Esophagus squamous epithelium (tissue), 5 donors: ENCODE measurements around the gene LRRC30. TPM values are rescaled to one million over a fixed set of nuclear protein-coding genes. Genes with fewer than 3 reads are reported as not detected.

ENCODE experiments used
- DNase-seq: peaks from one replicate; lab custom pipeline; 2025; lab: John Stamatoyannopoulos, UW
- H3K27ac ChIP-seq, 4 donors: fragments of 200-600 bp; sonication (generic); one replicate each; pipeline ENCODE4 v1.5.1; 2016 to 2019; ENCODE audit warnings: mild to moderate bottlenecking in 1 of 4
- H3K27me3 ChIP-seq, 4 donors: fragments of 200-600 bp; sonication (generic); 1 replicate in 3 of 4; 2 replicates in 1 of 4; pipeline versions ENCODE4 v1.5.1 to v1.6.0; 2017 to 2021; ENCODE audit warnings: antibody characterized with exemption in 1 of 4
- H3K36me3 ChIP-seq, 3 donors: fragments of 200-600 bp; sonication (generic); one replicate each; pipeline ENCODE4 v1.5.1; 2016 to 2019
- H3K4me1 ChIP-seq, 3 donors: fragments of 200-600 bp; sonication (generic); one replicate each; pipeline ENCODE4 v1.5.1; 2017 to 2019
- H3K4me3 ChIP-seq, 4 donors: fragments of 200-600 bp; sonication (generic); 1 replicate in 3 of 4; 2 replicates in 1 of 4; pipeline ENCODE4 v1.5.1; 2016 to 2019; ENCODE audit warnings: mild to moderate bottlenecking in 2 of 4, moderate library complexity in 1 of 4
- H3K9me3 ChIP-seq, 3 donors: fragments of 200-600 bp; sonication (generic); one replicate each; pipeline ENCODE4 v1.5.1; 2016 to 2019
- POLR2A ChIP-seq, 4 donors: fragments of 450-650 bp; IDR thresholded peaks; one replicate each; pipeline ENCODE4 v1.6.1; 2017; ENCODE audit warnings: antibody characterized with exemption in 4 of 4, mild to moderate bottlenecking in 4 of 4, moderate library complexity in 3 of 4
- WGBS, 2 donors: methylation state at CpG; one replicate each; pipeline ENCODE4 v1.1.5; 2018; 5-methylcytosine and 5-hydroxymethylcytosine counted together
- intact Hi-C: fragments of 100-400 bp; cut with DNase I; formaldehyde crosslinking; loops from one replicate; pipeline ENCODE4 v1.15.0; 2022
- total RNA-seq, 4 donors: library from RNA; depleted of rRNA; stranded (reverse); fragments of >200 nt; gene quantifications; one replicate each; pipeline ENCODE4 v1.1.0, GENCODE V29; 2016
- TF ChIP-seq, protein P1 (sequence below), 6 experiments: fragments of 450-650 bp in 4 of 6; fragments of 200-600 bp in 2 of 6; sonication (generic) in 2 of 6; IDR thresholded peaks; one replicate each; pipeline ENCODE4 v1.5.1; 2016 to 2019; ENCODE audit warnings: antibody characterized with exemption in 6 of 6, mild to moderate bottlenecking in 4 of 6, moderate library complexity in 4 of 6
- donor health status: DM: yes; HTN: yes; CAD: no.

Gene LRRC30
- total RNA-seq, 4 donors from 2014 or later, result not detected

DNA sequence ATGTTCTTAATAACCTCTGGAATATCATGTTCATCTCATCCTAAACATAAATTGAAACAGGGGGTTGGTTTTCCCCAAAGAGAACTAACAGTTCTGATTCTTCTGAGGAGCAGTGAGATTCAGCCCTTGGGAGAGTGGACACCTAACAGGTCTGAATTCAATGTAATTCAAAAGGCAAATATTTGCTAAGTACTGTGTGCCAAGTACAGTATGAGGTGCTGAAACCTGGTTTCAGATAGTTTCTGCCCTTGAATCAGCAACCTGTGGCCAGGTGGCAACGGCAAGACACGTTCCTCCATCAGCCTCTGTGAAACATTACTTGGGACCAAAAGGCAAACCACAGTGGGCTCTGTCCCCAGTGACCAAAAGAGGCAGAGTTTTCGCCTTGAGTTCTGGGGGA lies 1.3 kb downstream of the LRRC30 start:
- TF ChIP-seq POLR2A (IDR thresholded peaks at IDR 0.05), result no peak
- TF ChIP-seq, protein P1, sequence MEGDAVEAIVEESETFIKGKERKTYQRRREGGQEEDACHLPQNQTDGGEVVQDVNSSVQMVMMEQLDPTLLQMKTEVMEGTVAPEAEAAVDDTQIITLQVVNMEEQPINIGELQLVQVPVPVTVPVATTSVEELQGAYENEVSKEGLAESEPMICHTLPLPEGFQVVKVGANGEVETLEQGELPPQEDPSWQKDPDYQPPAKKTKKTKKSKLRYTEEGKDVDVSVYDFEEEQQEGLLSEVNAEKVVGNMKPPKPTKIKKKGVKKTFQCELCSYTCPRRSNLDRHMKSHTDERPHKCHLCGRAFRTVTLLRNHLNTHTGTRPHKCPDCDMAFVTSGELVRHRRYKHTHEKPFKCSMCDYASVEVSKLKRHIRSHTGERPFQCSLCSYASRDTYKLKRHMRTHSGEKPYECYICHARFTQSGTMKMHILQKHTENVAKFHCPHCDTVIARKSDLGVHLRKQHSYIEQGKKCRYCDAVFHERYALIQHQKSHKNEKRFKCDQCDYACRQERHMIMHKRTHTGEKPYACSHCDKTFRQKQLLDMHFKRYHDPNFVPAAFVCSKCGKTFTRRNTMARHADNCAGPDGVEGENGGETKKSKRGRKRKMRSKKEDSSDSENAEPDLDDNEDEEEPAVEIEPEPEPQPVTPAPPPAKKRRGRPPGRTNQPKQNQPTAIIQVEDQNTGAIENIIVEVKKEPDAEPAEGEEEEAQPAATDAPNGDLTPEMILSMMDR (IDR thresholded peaks at IDR 0.05), result no peak
- DNase-seq, result no peak
- Histone ChIP-seq H3K27ac (no peak overlapping the region), H3K4me3 (no peak overlapping the region), H3K9me3 (no peaks in the 10 kb centered on the region), H3K4me1 (no peaks in the 10 kb centered on the region), H3K36me3 (no peaks in the 10 kb centered on the region), H3K27me3 (no peaks in the 10 kb centered on the region)
- WGBS, 2 donors, result 84 to 87% methylated on average over 3 of the region's 3 CpGs
- intact Hi-C loops, result no loop called here

DNA sequence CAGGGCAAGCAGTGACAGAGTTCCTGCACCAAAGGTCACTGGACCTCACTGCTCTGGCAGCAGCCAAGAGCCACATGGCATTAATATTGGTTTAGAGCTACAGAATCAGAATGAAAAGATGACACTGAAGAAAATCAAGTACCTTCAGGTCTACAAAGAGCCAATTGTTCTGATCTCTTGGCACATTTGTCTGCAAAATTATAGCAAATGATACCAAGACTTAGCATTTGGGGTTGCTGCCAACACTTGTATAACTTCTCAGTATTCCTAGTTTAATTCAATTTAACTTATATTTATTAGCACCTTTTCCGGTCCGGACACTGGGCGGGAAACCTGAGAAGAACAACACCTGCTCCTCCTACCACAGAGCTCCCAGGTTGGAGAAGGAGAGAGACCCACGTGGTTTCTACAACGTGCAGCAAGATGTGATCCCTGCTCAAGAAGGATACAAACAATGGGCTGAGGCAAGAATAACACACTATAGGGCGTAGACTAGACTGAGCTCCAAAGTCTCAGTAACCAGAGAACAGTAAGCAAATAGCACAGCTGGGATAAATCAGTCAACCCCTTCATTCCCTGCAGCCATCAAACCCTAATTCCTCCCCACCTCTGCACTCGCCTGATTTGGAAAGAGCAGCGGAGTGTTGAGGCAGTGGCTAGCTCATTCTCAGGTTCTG lies 2.4 kb downstream of the LRRC30 start:
- Histone ChIP-seq H3K27ac (no peak overlapping the region), H3K9me3 (no peaks in the 10 kb centered on the region), H3K27me3 (no peaks in the 10 kb centered on the region), H3K4me3 (no peak overlapping the region), H3K4me1 (no peaks in the 10 kb centered on the region), H3K36me3 (no peaks in the 10 kb centered on the region)
- no peak for DNase-seq
- intact Hi-C loops, result no loop called here
- TF ChIP-seq, protein P1 (IDR thresholded peaks at IDR 0.05), result no peak
- TF ChIP-seq POLR2A (IDR thresholded peaks at IDR 0.05), result no peak
- 51 to 52% methylated on average over 8 of the region's 8 CpGs for WGBS, 2 donors

DNA sequence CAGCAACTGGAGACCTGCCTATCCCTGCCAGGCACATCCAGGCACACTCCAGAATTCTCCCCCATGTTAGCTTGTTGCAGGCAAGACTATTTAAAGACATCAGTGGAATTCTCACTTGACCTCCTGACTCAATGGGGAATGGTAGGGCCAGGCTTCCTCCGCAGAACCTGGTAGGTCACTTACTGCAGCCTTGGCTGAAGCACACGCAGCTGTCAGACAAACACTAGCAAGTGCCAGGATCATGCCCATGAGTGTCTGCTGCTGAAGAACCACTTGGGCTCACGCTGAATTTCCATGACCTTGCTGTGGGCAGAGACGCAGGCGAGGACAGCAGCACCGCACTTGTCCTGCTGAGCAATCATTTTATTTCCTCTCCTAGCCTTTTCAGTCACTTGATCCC lies 3.2 kb downstream of the LRRC30 start:
- WGBS, 2 donors, result 85 to 94% methylated on average over 2 to 5 of the region's 6 CpGs
- Histone ChIP-seq H3K4me1 (no peaks in the 10 kb centered on the region), H3K27ac (no peak overlapping the region), H3K27me3 (no peaks in the 10 kb centered on the region), H3K4me3 (no peak overlapping the region), H3K36me3 (no peaks in the 10 kb centered on the region), H3K9me3 (no peaks in the 10 kb centered on the region)
- no peak for TF ChIP-seq POLR2A (IDR thresholded peaks at IDR 0.05)
- no peak for DNase-seq
- intact Hi-C loops, result no loop called here

DNA sequence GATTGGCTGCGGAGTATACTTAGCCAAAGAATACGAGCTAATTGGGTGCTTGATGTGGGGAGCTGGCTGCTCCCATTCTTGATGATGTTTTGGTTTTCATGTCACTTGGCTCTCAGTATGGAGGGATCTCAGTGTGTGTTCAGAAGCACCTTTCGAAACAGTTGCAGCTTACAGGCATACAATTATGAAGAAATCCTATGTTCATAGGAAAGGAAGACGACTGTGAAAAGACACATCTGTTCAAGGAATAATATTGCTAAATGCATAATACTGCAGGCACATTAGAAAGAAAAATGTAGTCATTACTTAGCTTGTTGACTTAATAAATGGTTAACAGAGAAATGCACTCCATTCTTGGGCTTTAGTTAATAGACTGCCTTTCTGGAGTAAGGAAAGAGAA lies 4.1 kb downstream of the LRRC30 start:
- H3K4me1 ChIP-seq, result no peaks in the 10 kb centered on the region
- 78 to 79% methylated on average over 4 of the region's 4 CpGs for WGBS, 2 donors
- intact Hi-C loops, result no loop called here

DNA sequence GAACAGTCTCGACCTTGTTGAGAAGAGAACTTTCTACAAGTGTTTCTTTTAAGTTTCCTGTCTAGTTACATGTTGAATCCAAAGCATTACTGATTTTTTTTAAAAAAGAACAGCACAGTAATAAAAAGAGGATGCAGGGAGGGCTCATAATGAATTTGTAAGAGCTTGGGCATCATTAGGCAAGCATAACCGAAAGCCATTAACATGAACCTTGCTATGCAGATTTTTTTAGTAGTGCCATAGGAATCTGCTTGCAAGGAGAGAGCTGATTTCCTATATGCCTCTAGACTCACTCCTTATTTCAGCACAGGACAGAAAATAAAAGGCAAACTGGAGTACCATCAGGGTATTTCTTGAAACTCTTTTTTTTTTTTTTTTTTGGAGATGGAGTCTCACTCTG lies 5.2 kb downstream of the LRRC30 start:
- intact Hi-C loops, result no loop called here
- no peaks in the 10 kb centered on the region for H3K4me1 ChIP-seq
- H3K27me3 ChIP-seq, result no peaks in the 10 kb centered on the region
- WGBS, 2 donors, result 62 to 71% methylated on average over 2 of the region's 2 CpGs
- H3K36me3 ChIP-seq, result no peaks in the 10 kb centered on the region
- no peaks in the 10 kb centered on the region for H3K9me3 ChIP-seq
- no peak overlapping the region for H3K27ac ChIP-seq
- H3K4me3 ChIP-seq, result no peak overlapping the region
- DNase-seq, result no peak
- TF ChIP-seq POLR2A (IDR thresholded peaks at IDR 0.05), result no peak
- TF ChIP-seq, protein P1 (IDR thresholded peaks at IDR 0.05), result no peak

More for the DNA sequence above, 4.1 kb downstream of the LRRC30 start:
- no peak overlapping the region for H3K27ac ChIP-seq
- no peak for DNase-seq
- TF ChIP-seq, protein P1 (IDR thresholded peaks at IDR 0.05), result no peak
- no peak for TF ChIP-seq POLR2A (IDR thresholded peaks at IDR 0.05)
- H3K9me3 ChIP-seq, result no peaks in the 10 kb centered on the region
- H3K4me3 ChIP-seq, result no peak overlapping the region
- H3K36me3 ChIP-seq, result no peaks in the 10 kb centered on the region
- H3K27me3 ChIP-seq, result no peaks in the 10 kb centered on the region
